Ishikawa (cell line): ENCODE results near the gene KIF6.

Experiments
- CEBPB ChIP-seq: IDR thresholded peaks from 2 replicates; pipeline ENCODE4 v1.6.1; 2012
- CREB1 ChIP-seq: IDR thresholded peaks from 2 replicates; pipeline ENCODE4 v1.6.1; 2012; ENCODE audit warnings: low read depth
- EGR1 ChIP-seq: IDR thresholded peaks from 2 replicates; pipeline ENCODE4 v1.6.1; 2012
- EP300 ChIP-seq: IDR thresholded peaks from 2 replicates; pipeline ENCODE4 v1.6.1; 2012; ENCODE audit warnings: borderline replicate concordance
- FOXM1 ChIP-seq: IDR thresholded peaks from 2 replicates; pipeline ENCODE4 v1.6.1; 2012; ENCODE audit warnings: low read depth, borderline replicate concordance
- NFIC ChIP-seq: IDR thresholded peaks from 2 replicates; pipeline ENCODE4 v1.6.1; 2012
- RAD21 ChIP-seq: IDR thresholded peaks from 2 replicates; pipeline ENCODE4 v1.6.1; 2012; ENCODE audit warnings: low read depth
- REST ChIP-seq: IDR thresholded peaks from 2 replicates; pipeline ENCODE4 v1.6.1; 2012; ENCODE audit warnings: low read depth, mild to moderate bottlenecking
- TAF1 ChIP-seq: IDR thresholded peaks from 2 replicates; pipeline ENCODE4 v1.6.1; 2012; ENCODE audit warnings: low read depth, mild to moderate bottlenecking
- TCF12 ChIP-seq: IDR thresholded peaks from 2 replicates; pipeline ENCODE4 v1.6.1; 2012; ENCODE audit warnings: low read depth
- TEAD4 ChIP-seq: IDR thresholded peaks from 2 replicates; pipeline ENCODE4 v1.6.1; 2012
- YY1 ChIP-seq: IDR thresholded peaks from 2 replicates; pipeline ENCODE4 v1.6.1; 2012; ENCODE audit warnings: low read depth
- TF ChIP-seq, protein P1 (sequence below): IDR thresholded peaks from 2 replicates; pipeline ENCODE4 v1.6.1; 2012

- TF ChIP-seq TEAD4 (no peak), CEBPB (no peak), RAD21 (no peak), YY1 (no peak), REST (no peak), EP300 (no peak), EGR1 (no peak), TAF1 (no peak), NFIC (no peak), CREB1 (no peak), TCF12 (no peak), FOXM1 (no peak)
- TF ChIP-seq, protein P1, sequence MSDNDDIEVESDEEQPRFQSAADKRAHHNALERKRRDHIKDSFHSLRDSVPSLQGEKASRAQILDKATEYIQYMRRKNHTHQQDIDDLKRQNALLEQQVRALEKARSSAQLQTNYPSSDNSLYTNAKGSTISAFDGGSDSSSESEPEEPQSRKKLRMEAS = no peak
These were observed 383.3 kb downstream of the KIF6 start for GRCh38 chr6:39341937-39342336.
